G401 (cell line): ENCODE data around the gene ACTR1A. TPM values are rescaled to one million over a fixed set of nuclear protein-coding genes. Genes with fewer than 3 reads are reported as not detected.

Experiments used
- DNase-seq: peaks from one replicate; pipeline ENCODE4 v3.0.0-alpha.2; 2015; ENCODE audit warnings: low spot score
- in situ Hi-C: cut with HindIII; loops from 2 replicates; pipeline ENCODE4 v1.10.0; 2016; ENCODE audit warnings: low sequenced_read_pairs, mixed read lengths
- total RNA-seq: library from RNA; depleted of rRNA; stranded (reverse); fragments of >200 nt; shearing (Covaris generic); gene quantifications from 2 replicates; pipeline ENCODE4 v1.2.3, GENCODE V29; 2014

ACTR1A gene
- total RNA-seq, 1 experiment from 2014 or later, result 185 TPM

DNA sequence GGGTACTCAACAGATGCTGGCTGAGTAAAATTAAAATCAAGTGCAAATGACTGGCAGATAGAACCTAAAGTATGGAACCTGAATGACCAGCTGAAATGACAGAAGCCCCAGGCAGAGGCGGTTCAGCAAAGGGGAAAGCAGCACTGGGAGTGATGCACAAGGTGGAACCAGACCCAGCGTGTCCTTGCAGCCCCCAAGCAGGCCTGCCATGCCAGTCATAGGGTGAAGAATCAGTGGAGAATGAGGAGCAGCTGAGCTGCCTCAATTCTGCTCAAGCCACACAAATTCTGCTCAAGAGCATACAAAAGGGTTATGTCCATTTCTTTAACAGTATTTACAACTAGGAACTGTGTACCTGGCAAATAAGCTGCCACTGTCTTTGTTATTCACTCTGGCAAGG, 8.7 kb downstream of the ACTR1A start:
- DNase-seq, result no peak
- in situ Hi-C loops, result no loop called here

DNA sequence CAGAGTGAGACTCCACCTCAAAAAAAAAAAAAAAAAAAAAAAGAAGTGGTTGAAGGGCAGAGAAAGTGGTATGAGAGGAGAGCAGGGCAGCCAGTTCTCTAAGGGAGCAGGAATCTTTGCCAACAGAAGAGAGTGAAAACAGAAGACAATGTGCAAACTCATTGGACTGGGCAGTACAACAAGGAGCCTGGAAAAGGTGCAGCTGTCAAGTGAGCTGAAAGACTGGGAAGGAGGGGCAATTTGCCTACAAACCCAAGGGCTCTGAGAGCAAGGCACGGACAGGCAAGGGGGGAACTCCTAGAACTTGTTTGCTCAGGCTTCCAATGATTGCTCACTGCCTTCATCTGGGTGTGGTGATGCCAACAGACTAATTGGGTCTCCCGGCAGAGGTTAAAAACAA, 9.5 kb downstream of the ACTR1A start:
- DNase-seq, result peak; percentile 69
- in situ Hi-C loops, result no loop called here

DNA sequence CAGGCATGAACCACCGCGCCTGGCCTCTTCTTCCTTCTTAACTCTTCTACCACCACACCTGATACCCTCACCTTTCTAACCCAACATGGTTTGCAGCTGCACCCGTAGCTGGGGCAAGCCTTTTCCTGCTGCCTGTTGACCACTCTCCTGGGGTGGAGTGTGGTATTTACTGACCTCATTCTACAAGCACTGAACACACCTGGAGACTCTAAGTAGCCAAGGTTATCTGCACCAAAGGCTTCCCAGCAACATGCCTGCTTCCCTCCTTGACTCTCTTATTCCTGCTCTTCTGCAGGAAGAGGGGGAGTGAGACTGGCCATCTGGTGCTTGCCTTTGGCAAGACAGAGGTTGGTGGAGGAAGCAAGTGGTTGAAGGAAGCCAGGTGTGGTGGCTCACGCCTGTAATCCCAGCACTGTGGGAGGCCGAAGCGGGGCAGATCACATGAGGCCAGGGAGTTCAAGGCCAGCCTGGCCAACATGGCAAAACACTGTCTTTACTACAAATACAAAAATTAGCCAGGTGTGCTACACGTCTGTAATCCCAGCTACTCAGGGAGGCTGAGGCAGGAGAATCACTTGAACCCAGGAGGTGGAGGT, 10.1 kb downstream of the ACTR1A start:
- DNase-seq, result no peak
- in situ Hi-C loops, result no loop called here

DNA sequence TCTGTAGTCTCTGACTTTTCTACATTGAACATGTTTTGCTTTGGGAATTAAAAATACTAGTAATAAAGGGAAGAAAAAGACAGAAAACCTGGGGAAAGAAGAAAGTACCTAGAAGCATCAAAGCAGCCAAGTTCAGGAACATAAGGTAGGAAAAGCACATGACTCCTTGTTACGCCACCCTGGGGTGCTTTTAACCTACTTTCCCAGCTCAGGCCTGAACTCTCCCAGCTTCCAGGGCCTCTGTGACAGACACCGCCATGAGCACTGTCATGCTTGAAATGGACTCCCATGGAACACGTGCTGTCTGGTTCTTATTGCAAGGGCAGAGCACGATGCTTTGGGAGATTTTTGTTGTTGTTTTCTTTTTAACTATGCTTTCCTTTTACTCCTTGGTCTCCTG, 11.4 kb downstream of the ACTR1A start:
- peak; percentile 86 for DNase-seq
- in situ Hi-C loops, result no loop called here

DNA sequence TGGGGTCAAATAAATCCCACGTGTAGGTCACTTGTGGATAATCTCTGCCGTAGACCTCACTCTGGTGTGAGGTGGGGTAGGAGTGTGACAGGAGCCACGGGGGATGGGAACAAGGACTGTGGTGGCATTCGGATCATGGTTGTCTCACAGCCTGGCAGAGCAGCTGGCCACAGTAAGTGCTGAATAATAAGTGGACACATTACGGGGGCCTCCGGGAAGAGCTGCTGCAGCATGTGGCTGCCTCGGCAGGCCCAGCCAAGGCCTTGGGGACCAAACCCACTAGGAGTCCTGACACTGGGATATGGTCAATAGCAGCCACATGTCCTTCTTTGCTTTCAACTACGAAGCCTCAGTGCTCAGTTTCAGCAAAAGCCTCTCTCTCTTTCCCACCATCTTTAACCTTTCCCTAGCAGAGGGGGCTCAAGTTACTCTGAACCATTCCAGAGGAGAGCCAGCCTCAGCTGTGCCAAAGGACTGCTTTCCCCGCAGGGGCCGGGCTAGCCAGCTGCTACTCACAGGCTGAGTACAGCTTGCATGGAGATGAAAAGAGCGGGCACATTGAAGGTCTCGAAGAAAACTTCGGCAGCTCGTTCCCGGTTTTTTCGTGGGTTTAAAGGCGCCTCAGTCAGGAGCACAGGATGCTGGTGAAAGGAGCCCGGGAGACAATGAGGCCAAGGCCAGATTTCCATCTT, 17.3 kb downstream of the ACTR1A start:
- in situ Hi-C loops, result no loop called here
- no peak for DNase-seq

DNA sequence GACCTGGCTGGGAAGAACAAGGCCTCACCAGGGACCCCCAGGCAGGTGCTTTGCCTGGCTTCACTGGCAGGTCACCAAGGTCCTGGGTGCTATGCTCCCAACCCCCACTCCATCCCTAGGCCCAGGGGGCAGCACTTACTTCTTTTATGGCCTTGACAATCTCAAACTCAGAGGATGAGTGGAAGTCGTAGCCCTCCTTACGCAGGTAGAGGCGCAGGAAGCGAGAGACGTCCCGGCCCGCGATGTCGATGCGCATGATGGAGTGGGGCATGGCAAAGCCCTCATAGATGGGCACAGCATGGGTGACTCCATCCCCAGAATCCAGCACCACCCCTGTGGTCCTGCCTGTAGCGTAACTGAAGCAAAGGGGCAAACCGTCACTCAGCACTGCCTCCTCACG, 18.5 kb downstream of the ACTR1A start:
- no peak for DNase-seq
- in situ Hi-C loops, result loop anchor here (5.0 kb wide), 1 partner anchor 257 kb away; the partner anchor contains the start of gene ELOVL3

DNA sequence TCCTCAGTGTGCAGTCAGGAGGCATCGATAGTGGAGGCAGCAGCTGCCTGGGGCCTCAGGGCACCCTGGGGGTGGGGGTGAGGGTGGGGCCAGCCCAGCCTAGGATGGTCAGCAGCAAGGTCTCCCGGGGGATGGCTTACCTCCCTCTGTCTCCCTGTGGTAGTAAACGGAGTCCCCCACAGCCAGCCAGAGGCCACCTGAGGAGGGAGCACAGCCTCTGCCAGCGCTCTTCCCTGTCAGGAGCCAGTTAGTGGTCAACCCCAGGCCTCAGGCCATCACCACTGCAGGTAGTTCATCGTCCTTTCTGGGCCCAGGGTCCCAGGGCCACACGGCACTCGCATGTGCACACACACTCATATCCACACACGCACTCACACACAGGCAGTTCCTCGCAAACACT, 22.1 kb downstream of the ACTR1A start:
- in situ Hi-C loops, result loop anchor here (5.0 kb wide), 1 partner anchor 253 kb away; the partner anchor contains the start of gene ELOVL3
- DNase-seq, result no peak

DNA sequence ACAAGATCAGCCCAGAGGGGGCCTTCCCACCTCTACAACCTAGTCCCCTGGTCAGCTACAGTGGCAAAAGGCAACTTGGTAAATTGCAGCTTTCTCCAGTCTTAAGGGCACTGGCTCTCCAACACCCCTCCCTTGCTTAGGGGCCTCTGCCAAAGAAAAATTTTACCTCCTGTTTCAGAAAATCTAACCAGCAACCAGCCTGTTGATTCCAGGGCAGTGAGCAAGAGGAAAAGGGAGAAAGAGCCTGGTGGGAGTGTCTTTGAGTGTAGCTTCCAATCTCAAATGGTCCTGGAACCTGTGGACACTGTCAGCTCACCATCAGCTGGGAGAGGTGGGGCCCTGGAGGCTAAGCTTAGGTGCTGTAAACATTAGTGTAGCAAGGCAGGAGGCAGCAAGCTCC, 22.9 kb downstream of the ACTR1A start:
- in situ Hi-C loops, result loop anchor here (5.0 kb wide), 1 partner anchor 252 kb away; the partner anchor contains the start of gene ELOVL3
- DNase-seq, result no peak

DNA sequence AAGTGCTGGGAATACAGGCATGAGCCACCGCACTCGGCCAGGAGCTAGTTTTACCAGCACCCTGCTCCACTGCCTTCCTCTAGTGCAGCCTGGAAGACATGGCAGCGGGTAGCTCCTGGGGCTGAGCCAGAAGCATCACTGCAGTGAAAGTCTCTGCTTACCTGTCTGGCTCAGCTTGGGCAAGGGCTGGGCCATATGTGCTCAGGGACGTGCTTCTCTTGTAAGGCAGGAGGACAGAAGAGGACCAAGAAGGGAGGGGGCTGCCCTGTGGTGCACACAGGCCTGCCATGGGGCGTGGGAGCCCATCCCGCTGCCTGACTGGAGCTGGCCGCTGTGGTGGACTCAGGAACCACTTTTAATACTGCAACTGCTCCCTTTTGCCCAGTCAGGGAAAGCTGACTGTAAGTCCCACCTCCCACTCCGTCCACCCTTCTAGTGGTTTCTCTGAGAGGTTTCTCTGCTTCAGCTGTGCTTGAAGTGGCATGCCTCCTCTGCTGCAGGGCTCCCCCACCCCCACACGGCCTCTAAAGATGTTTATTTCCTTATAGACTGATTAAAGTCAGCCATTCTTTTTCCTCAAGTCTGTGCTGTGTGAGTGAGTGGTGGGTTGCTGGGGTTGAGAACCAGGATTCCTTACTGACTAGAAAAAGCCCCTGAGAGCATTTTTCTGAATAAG, 25.9 kb downstream of the ACTR1A start:
- DNase-seq, result peak; percentile 45
- in situ Hi-C loops, result no loop called here

DNA sequence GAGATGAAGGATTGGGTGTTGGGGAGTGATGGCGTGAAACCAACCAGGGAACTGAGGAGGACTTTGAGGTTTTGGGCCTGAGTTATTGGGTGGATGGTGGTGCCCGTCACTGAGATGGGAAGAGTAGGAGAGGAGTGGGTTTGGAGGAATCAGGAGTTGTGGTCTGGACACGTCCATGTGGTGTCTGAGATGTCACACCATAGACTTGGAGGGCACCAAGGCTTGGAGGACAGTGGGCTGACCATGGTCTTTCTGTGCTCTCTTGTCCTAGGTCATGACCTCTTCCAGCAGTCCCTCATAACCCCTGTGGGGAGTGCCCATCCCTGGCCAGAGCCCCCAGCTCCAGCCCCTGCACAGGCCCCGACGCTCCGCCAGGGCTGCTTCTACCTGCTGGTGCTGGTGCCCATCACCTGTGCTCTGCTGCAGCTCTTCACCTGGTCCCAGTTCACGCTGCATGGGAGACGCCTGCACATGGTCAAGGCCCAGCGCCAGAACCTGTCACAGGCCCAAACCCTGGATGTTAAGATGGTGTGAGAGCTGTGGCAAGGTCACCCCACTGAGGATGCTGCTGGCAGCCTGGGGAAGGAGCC, 27.0 kb downstream of the ACTR1A start:
- in situ Hi-C loops, result no loop called here
- DNase-seq, result no peak

DNA sequence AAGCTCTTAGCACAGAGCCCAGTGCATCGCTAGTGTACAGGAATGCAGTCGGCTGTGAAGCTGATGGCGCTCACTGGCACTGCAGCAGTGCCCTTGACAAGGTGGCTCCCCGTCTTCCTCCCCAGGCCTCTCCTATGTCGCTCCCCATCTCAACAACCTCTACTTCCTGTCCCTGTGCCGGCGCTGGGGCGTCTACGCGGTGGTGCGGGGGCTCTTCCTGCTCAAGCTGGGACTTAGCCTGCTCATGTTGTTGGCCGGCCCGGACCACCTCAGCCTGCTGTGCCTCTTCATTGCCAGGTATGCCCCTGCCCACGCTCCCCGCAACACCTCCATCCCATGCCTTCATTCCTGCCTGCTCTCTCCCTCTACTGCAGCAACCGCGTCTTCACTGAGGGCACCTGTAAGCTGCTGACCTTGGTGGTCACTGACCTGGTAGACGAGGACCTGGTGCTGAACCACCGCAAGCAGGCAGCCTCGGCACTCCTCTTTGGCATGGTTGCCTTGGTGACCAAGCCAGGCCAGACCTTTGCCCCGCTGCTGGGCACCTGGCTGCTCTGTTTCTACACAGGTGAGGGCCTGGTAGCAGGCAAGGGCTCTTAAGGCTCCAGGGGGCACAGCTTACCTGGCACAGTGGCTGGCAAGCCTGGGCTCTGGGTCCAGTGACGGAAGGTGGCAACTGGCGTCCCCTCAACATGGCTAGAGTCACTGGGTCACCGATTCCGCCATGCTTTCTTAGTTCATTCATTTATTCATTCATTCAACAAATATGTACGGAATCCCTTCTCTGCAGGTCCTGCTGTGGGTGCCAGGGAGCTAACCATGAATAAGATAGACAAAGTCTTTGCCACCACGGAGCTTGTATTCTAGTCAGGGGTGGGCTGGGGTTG, 28.8 kb downstream of the ACTR1A start:
- no peak for DNase-seq
- in situ Hi-C loops, result no loop called here

DNA sequence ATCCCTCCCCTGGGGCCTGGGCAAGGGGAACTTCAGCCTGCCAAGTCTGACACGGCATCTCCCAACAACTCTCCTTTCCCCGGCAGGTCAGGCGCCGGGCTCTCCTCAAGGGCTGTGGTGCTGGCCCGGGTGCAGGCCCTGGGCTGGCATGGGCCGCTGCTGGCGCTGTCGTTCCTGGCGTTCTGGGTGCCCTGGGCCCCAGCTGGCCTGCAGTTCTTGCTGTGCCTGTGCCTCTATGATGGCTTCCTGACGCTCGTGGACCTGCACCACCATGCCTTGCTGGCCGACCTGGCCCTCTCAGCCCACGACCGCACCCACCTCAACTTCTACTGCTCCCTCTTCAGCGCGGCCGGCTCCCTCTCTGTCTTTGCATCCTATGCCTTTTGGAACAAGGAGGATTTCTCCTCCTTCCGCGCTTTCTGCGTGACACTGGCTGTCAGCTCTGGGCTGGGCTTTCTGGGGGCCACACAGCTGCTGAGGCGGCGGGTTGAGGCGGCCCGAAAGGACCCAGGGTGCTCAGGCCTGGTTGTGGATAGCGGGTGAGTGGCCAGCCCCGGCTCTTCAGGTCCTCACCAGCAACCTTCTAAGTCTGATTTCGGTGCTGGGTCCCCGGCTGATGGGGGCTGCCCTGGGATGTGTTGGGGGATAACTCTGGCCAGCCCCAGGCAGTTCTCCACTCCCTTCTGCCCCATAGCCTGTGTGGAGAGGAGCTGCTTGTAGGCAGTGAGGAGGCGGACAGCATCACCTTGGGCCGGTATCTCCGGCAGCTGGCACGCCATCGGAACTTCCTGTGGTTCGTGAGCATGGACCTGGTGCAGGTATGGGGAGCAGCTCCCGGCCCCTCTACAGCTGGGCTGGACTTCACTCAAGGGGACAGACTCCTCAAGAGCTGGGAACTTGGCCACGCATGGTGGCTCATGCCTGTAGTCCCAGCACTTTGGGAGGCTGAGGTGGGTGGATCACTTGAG, 31.6 kb downstream of the ACTR1A start:
- no peak for DNase-seq
- in situ Hi-C loops, result no loop called here

DNA sequence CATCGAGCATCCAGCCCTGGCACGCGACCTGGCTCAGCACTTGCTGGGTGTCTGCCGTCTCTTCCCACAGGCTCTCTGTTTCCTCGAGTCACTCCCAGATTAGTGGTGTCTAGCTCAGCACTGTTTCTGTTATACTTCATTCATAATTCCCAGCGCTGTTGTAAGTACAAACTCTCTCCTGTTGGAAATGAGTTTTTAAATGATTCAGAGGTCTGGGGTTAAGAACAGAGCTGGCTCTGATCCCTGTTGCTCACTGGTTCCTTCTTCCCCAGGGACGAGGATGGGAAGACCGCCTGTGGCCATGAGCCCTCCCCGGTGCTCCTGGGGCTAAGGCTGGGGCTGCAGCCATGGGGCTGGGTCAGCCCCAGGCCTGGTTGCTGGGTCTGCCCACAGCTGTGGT, 33.8 kb downstream of the ACTR1A start:
- DNase-seq, result no peak
- in situ Hi-C loops, result no loop called here

DNA sequence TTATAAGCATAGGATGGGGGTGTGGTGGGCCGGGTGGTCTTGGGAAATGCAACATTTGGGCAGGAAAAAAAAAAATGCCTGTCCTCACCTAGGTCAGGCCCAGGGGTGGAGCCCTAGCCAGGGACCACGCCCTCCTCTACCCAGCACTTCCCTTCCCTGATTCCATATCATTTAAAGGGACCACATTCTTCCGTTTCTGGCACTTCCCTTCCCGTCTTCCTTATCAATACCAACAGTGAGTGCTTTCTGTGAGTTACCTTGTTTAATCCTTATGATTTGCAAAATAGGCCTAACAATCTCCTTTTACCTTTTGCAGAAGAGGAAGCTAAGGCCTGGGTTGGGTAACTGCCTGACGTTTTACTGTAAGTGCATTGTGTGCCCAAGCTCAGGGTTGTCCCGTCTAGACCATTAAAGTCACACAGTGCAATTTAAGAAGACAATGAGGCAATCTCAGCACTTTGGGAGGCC, 34.5 kb downstream of the ACTR1A start:
- no peak for DNase-seq
- in situ Hi-C loops, result no loop called here

DNA sequence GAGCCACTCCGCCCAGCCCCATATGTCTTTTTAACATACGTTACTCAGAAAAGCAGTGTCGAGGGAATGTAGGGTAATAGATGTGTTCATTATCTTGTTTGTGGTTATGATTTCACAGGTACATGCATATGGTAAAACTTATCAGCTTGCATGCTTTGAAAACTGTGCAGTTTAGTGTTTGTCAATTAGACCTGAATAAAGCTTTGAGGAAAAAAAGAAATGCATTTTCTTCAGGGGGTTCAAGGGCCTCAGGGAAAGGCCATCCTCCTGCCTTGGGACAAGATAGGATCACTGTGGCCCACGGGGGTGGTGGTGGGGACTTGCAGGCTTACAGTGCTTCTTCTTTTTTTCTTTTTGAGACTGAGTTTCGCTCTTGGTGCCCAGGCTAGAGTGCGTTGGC, 35.2 kb downstream of the ACTR1A start:
- in situ Hi-C loops, result no loop called here

DNA sequence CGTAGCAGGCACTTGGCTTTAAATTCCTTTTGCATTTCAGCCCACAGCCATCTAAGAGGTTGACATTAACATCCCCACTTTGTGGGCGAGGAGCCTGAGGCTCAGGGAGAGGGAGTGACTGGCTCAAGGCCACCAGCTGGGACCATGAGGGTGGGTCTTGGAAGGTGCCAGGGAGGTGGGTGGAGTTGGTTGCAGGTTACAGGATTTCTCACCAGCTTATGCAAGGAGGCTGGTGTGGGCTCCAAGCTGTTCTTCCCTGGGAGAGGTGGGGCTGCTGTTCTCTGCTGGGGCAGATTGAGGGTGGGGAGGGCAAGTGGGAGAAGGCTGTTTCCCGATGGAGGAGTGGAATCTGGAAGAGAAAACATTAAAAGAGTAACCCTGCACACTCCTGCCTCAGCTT, 37.0 kb downstream of the ACTR1A start:
- no peak for DNase-seq
- in situ Hi-C loops, result no loop called here

More for the DNA sequence above, 35.2 kb downstream of the ACTR1A start:
- DNase-seq, result no peak

DNA sequence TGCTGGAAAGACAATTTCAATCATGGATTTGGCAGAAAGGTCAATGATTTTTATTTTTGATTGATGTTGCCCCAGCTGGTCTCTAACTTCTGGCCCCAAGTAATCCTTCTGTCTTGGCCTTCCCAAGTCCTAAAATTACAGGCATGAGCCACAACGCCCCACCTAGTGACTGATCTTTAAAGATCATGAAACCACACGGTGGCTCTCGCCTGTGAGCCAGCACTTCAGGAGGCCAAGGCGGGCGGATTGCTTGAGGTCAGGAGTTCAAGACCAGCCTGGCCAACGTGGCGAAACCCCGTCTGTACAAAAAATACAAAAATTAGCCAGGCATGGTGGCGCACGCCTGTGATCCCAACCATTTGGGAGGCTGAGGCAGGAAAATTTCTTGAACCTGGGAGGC, 38.5 kb downstream of the ACTR1A start:
- in situ Hi-C loops, result no loop called here

DNA sequence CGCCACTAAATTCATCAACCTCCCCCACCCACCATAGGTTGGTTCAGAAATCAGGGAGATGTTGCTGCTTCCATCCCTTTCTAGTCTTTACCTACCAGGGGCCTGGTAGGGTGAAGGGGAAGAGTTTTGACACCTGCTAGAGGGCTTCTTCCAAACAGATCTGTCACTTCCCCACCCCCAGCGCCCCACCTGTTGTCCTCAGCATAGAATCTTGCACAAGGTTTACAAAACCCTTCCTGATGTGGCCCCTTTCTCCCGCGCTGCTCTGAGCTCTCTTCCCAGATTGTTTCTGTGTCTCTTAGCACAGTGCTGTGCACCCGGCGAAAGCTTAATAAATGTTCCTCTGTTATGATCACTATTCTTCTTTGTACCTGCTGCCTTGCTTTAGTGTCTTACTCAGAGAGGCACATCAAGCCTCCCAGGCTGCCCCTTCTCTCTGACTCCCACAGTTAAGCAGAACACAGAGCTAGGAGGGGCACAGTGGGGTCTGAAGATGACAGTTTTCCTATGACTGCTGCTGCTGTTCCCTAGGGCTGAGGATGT, 39.9 kb downstream of the ACTR1A start:
- DNase-seq, result no peak
- in situ Hi-C loops, result no loop called here

More for the DNA sequence above, 38.5 kb downstream of the ACTR1A start:
- DNase-seq, result no peak
